Neural progenitor cell (in vitro differentiated cells): ENCODE data around the gene ATP7B. TPM values are rescaled to one million over a fixed set of nuclear protein-coding genes. Genes with fewer than 3 reads are reported as not detected.

Experiments
- DNase-seq: peaks from one replicate; pipeline ENCODE4 v3.0.0-alpha.2; 2016; ENCODE audit warnings: low spot score
- H2AFZ ChIP-seq: fragments of 200-600 bp; sonication (generic); replicated peaks from 2 replicates; pipeline ENCODE4 v1.6.1; 2016; ENCODE audit warnings: antibody characterized with exemption
- H3F3A ChIP-seq: fragments of 200-600 bp; sonication (generic); 2 replicates; pipeline ENCODE4 v1.6.1; 2016; ENCODE audit warnings: antibody characterized with exemption, low read depth
- H3K27ac ChIP-seq: fragments of 200-600 bp; sonication (generic); 2 replicates; pipeline ENCODE4 v1.5.1; 2016; ENCODE audit warnings: mild to moderate bottlenecking
- H3K27me3 ChIP-seq: fragments of 200-600 bp; sonication (generic); 2 replicates; pipeline ENCODE4 v1.6.1; 2016; ENCODE audit warnings: mild to moderate bottlenecking, moderate library complexity
- H3K36me3 ChIP-seq: fragments of 200-600 bp; sonication (generic); 2 replicates; pipeline ENCODE4 v1.5.1; 2016
- H3K4me1 ChIP-seq: fragments of 200-600 bp; sonication (generic); 2 replicates; pipeline ENCODE4 v1.6.1; 2016; ENCODE audit warnings: mixed run types
- H3K4me2 ChIP-seq: fragments of 200-600 bp; sonication (generic); 2 replicates; pipeline ENCODE4 v1.6.1; 2016
- H3K4me3 ChIP-seq: fragments of 200-600 bp; sonication (generic); 2 replicates; pipeline ENCODE4 v1.5.1; 2016
- H3K79me2 ChIP-seq: fragments of 200-600 bp; sonication (generic); 2 replicates; pipeline ENCODE4 v1.6.1; 2016; ENCODE audit warnings: low read depth
- H3K9ac ChIP-seq: fragments of 200-600 bp; sonication (generic); 2 replicates; pipeline ENCODE4 v1.6.1; 2016
- H3K9me3 ChIP-seq: fragments of 200-600 bp; sonication (generic); 2 replicates; pipeline ENCODE4 v1.5.1; 2016; ENCODE audit warnings: low read depth
- H4K20me1 ChIP-seq: fragments of 200-600 bp; sonication (generic); 2 replicates; pipeline ENCODE4 v1.6.1; 2016; ENCODE audit warnings: low read depth
- H3K27ac Mint-ChIP-seq: 3 replicates; pipeline ENCODE4 v1.8.0; 2021; ENCODE audit warnings: mixed read lengths
- H3K27me3 Mint-ChIP-seq: 2 replicates; pipeline ENCODE4 v1.8.0; 2022; ENCODE audit warnings: low read depth, mild to moderate bottlenecking, inconsistent platforms, moderate library complexity, mixed read lengths; ENCODE audit not compliant: insufficient read depth
- H3K36me3 Mint-ChIP-seq: 3 replicates; pipeline ENCODE4 v1.8.0; 2021; ENCODE audit warnings: mixed read lengths
- H3K4me1 Mint-ChIP-seq: 3 replicates; pipeline ENCODE4 v1.8.0; 2021; ENCODE audit warnings: mixed read lengths
- H3K4me3 Mint-ChIP-seq: 3 replicates; pipeline ENCODE4 v1.8.0; 2021; ENCODE audit warnings: mild to moderate bottlenecking, moderate library complexity, mixed read lengths
- H3K9me3 Mint-ChIP-seq: 3 replicates; pipeline ENCODE4 v1.8.0; 2020; ENCODE audit warnings: mixed read lengths
- EZH2 ChIP-seq: fragments of 200-600 bp; sonication (generic); IDR thresholded peaks from 2 replicates; pipeline ENCODE4 v1.6.1; 2017; ENCODE audit warnings: antibody characterized with exemption, mild to moderate bottlenecking, moderate library complexity
- EZH2phosphoT487 ChIP-seq: fragments of 200-600 bp; sonication (generic); IDR thresholded peaks from 2 replicates; pipeline ENCODE4 v1.6.1; 2017; ENCODE audit warnings: antibody characterized with exemption
- total RNA-seq: library from RNA; depleted of rRNA; stranded (reverse); fragments of >200 nt; gene quantifications from 2 replicates; pipeline ENCODE4 v1.2.3, GENCODE V29; 2015; ENCODE audit warnings: low replicate concordance
- TF ChIP-seq, protein P1 (sequence below): fragments of 200-600 bp; sonication (generic); IDR thresholded peaks from 2 replicates; pipeline ENCODE4 v1.5.1; 2017; ENCODE audit warnings: antibody characterized with exemption, mild to moderate bottlenecking

The ATP7B gene
- total RNA-seq, 1 donor from 2014 or later, result 8.2 TPM

DNA sequence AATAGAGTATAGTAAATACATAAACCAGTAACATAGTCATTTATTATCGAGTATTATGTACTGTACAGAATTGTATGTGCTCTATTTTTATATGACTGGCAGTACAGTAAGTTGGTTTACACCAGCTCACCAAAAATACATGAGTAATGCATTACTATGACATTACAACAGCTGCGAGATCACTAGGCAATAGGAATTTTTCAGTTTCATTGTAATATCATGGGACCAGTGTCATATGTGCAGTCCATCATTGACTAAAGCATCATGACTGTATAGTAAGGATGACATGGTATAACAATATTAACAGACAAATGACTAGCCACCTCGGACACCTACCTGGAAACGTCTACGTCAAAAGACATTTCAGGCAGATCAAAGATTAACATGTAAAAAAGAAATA, 33.6 kb downstream of the ATP7B start:
- H3K4me1 Mint-ChIP-seq, result peaks cover 4% of the 10 kb centered on the region
- H3K27me3 Mint-ChIP-seq, result no peaks in the 10 kb centered on the region
- Histone ChIP-seq H3K4me3 (no peak overlapping the region), H3K9me3 (no peaks in the 10 kb centered on the region), H3F3A (no peaks in the 10 kb centered on the region), H2AFZ (no peak overlapping the region), H3K9ac (no peak overlapping the region), H3K4me2 (no peak overlapping the region), H3K79me2 (no peaks in the 10 kb centered on the region), H3K27ac (no peak overlapping the region), H3K36me3 (no peaks in the 10 kb centered on the region), H4K20me1 (no peaks in the 10 kb centered on the region), H3K4me1 (peaks cover 8% of the 10 kb centered on the region), H3K27me3 (no peaks in the 10 kb centered on the region)
- H3K27ac Mint-ChIP-seq, result no peak overlapping the region
- TF ChIP-seq EZH2phosphoT487 (no peak), EZH2 (no peak)
- TF ChIP-seq, protein P1, sequence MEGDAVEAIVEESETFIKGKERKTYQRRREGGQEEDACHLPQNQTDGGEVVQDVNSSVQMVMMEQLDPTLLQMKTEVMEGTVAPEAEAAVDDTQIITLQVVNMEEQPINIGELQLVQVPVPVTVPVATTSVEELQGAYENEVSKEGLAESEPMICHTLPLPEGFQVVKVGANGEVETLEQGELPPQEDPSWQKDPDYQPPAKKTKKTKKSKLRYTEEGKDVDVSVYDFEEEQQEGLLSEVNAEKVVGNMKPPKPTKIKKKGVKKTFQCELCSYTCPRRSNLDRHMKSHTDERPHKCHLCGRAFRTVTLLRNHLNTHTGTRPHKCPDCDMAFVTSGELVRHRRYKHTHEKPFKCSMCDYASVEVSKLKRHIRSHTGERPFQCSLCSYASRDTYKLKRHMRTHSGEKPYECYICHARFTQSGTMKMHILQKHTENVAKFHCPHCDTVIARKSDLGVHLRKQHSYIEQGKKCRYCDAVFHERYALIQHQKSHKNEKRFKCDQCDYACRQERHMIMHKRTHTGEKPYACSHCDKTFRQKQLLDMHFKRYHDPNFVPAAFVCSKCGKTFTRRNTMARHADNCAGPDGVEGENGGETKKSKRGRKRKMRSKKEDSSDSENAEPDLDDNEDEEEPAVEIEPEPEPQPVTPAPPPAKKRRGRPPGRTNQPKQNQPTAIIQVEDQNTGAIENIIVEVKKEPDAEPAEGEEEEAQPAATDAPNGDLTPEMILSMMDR, result no peak
- H3K36me3 Mint-ChIP-seq, result no peaks in the 10 kb centered on the region
- DNase-seq, result no peak
- H3K9me3 Mint-ChIP-seq, result no peaks in the 10 kb centered on the region
- H3K4me3 Mint-ChIP-seq, result no peak overlapping the region

- no peak overlapping the region for H3K4me3 Mint-ChIP-seq
These were observed 34.4 kb downstream of the ATP7B start for GRCh38 chr13:51976890-51977289.

GRCh38 chr13:51976423-51976822, 34.8 kb downstream of the ATP7B start:
- Histone ChIP-seq H3K79me2 (no peaks in the 10 kb centered on the region), H4K20me1 (no peaks in the 10 kb centered on the region), H3K9ac (no peak overlapping the region), H3K36me3 (no peaks in the 10 kb centered on the region), H2AFZ (no peak overlapping the region), H3K4me1 (peaks cover 7% of the 10 kb centered on the region), H3K9me3 (no peaks in the 10 kb centered on the region), H3K4me2 (no peak overlapping the region), H3K27me3 (no peaks in the 10 kb centered on the region), H3K4me3 (no peak overlapping the region), H3K27ac (no peak overlapping the region), H3F3A (no peaks in the 10 kb centered on the region)
- Mint-ChIP-seq H3K9me3 (no peaks in the 10 kb centered on the region), H3K4me1 (peaks cover 5% of the 10 kb centered on the region), H3K27me3 (no peaks in the 10 kb centered on the region), H3K4me3 (no peak overlapping the region), H3K27ac (no peak overlapping the region), H3K36me3 (no peaks in the 10 kb centered on the region)
- DNase-seq, result no peak
- TF ChIP-seq, protein P1, result no peak
- TF ChIP-seq EZH2 (no peak), EZH2phosphoT487 (no peak)

More at GRCh38 chr13:51976890-51977289, 34.4 kb downstream of the ATP7B start:
- Mint-ChIP-seq H3K9me3 (no peaks in the 10 kb centered on the region), H3K27ac (no peak overlapping the region), H3K4me1 (peaks cover 4% of the 10 kb centered on the region), H3K27me3 (no peaks in the 10 kb centered on the region), H3K36me3 (no peaks in the 10 kb centered on the region)
- DNase-seq, result no peak
- Histone ChIP-seq H3K79me2 (no peaks in the 10 kb centered on the region), H2AFZ (no peak overlapping the region), H3K4me2 (no peak overlapping the region), H3F3A (no peaks in the 10 kb centered on the region), H3K36me3 (no peaks in the 10 kb centered on the region), H3K9me3 (no peaks in the 10 kb centered on the region), H3K27ac (no peak overlapping the region), H3K4me1 (peaks cover 8% of the 10 kb centered on the region), H3K4me3 (no peak overlapping the region), H3K27me3 (no peaks in the 10 kb centered on the region), H4K20me1 (no peaks in the 10 kb centered on the region), H3K9ac (no peak overlapping the region)
- TF ChIP-seq, protein P1, result no peak
- no peak for TF ChIP-seq EZH2phosphoT487
- TF ChIP-seq EZH2, result no peak
